Activated CD8-positive, alpha-beta memory T cell treated with anti-CD3 and anti-CD28 coated beads, Interleukin-2, amount 50 U/mL, for 24 hours (primary cell): ENCODE measurements around the gene PBX3.
"Not testable (repeated sequence)": the region's sequence is repeated elsewhere in the genome, so short reads cannot be mapped to it uniquely, and the experiment has no call there.

Source experiments
- DNase-seq: peaks from one replicate; pipeline ENCODE4 v3.0.0-alpha.2; 2020; ENCODE audit errors: extremely low read depth

PBX3 gene

DNA sequence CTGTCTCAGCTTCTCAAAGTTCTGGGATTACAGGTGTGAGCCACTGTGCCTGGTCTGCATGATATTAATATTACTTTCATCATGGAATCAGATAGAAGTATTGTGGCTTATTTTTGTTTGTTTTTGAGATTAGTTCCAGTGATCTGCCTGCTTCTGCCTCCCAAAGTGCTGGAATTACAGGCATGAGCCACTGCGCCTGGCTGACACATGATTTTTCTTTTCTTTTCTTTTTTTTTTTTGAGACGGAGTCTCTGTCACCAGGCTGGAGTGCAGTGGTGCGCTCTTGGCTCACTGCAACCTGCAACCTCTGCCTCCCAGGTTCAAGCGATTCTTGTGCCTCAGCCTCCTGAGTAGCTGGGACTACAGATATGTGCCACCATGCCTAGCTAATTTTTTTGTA is 29.6 kb downstream of the PBX3 start:
- not testable (repeated sequence) for DNase-seq

DNA sequence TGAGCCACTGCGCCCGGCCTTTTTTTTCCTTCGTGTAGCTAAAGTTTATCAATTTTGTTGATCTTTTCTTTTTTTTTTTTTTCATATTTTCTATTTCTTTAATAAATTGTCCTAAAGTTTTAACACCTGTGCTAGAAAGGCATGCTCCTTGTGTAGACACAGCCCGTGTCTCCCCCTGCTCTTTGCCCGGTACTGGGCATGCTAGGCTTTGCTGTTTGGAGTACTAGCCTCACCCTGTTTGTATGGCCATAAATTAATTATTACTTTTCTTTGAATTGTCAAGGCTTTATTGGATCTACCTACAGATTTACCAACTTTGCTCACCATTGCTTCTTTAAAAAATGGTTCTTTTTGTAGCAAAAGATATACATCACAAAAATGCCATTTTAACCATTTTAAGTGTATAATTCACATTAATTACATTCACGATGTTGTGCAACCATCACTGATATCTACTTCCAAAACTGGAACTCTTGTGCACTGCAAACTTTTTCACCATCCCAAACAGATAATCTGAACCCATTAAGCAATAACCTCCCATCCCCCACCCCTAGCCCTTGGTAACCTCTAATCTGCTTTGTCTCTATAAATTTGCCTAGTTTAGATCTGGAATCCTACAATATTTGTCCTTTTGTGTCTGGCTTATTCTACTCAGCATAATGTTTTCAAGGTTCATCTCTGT is 31.5 kb downstream of the PBX3 start:
- not testable (repeated sequence) for DNase-seq

DNA sequence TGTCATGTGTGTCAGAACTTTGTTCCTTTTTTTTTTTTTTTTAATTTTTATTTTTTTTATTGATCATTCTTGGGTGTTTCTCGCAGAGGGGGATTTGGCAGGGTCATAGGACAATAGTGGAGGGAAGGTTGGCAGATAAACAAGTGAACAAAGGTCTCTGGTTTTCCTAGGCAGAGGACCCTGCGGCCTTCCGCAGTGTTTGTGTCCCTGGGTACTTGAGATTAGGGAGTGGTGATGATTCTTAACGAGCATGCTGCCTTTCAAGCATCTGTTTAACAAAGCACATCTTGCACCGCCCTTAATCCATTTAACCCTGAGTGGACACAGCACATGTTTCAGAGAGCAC is 32.0 kb downstream of the PBX3 start:
- DNase-seq = not testable (repeated sequence)

DNA sequence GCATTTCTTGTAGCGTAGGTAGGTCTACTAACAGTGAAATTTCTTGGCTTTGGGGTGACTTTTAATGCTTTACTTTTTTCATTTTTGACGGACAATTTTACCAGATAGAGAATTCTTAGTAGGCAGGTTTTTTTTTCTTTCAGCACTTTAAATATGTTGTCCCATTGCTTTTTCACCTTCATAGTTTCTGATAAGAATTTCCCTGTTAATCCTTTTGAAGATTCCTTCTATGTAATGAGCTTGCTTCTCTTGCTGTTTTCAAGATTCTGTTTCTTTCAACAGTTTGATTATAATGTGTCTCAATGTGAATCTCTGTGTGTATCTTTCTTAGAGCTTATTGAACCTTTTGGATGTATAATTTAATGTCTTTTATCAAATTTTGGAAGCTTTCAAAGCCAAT is 35.5 kb downstream of the PBX3 start:
- DNase-seq = no peak

DNA sequence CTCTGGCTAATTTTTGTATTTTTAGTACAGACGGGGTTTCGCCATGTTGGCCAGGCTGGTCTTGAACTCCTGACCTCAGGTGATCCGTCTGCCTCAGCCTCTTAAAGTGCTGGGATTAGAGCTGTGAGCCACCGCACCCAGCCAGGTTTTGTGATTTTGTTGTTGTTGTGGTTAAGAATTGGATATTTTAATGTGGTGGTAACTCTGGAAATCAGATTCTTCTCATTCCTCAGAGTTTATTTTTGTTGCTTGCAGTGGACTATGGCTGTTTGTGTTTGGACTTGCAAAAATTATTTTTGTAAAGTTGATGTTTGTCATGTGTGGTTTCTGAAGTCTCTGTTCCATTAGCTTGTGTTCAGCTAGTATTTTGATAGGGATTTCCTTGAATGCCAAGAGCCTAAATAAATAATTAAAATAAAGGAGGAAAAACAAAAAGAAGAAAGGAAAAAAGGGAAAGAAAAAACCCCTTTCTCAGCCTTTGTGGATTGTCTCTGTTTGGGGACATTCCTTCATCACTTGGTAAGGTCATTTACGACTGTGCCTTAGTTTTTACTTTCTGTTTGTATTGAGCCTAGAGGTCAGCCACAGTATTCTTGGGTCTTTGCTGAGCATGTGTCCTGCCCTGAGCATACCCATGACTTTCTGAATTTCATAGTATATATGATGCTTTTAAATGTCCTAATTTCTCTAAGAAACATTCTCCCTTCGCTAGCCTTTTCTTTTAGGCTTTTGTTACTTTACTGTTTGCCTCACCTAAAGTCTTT is 37.3 kb downstream of the PBX3 start:
- DNase-seq = no peak

DNA sequence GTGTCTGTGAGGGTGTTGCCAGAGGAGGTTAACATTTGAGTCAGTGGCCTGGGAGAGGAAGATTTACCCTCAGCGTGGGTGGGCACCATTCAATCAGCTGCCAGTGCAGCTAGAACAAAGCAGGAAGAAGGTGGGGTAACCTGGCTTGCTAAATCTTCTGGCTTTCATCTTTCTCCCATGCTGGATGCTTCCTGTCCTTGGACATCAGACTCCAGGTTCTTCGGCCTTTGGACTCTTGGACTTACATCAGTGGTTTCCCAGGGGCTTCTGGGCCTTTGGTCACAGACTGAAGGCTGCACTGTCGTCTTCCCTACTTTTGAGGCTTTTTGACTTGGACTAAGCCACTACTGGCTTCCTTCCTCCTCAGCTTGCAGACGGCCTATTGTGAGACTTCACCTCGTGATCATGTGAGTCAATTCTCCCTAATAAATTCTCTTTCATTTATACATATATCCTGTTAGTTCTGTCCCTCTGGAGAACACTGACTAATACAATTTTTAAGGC is 38.1 kb downstream of the PBX3 start:
- no peak for DNase-seq

DNA sequence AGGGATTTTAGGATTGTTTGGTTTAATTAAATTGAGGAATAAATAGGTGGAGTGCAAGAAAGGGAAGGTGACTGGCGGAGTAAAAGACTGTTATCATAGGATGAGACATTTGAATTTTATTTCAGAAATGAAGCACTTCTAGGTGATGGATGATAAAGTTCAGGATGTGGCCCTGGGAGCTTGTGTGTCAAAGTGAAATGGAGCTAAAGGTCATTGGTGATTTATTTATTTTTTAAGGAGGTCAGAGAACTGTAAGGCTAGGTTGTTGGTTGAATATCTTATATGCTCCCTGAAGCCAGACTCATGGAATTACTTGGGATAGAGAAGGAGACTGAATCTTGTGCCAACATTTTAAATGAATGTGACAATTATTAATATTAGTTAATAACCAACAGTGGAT is 40.5 kb downstream of the PBX3 start:
- DNase-seq = no peak

DNA sequence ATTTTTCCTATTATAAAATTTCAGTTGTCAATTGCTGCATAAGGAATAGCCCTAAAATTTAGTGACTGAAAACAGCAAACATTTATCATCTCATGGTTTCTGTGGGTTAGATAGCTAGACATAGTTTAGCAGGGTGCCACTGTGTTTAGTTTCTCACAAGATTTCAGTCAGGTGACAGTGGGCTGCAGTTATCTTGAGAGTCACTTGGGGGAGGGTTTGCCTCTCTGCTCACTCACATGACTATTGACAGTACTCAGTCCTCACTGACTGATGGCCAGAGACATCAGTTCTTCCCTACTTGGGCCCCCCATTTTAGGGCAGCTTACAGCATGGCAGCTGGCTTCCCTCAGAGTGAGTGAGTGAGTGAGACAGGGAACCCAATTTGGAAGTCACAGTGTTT is 42.0 kb downstream of the PBX3 start:
- no peak for DNase-seq

DNA sequence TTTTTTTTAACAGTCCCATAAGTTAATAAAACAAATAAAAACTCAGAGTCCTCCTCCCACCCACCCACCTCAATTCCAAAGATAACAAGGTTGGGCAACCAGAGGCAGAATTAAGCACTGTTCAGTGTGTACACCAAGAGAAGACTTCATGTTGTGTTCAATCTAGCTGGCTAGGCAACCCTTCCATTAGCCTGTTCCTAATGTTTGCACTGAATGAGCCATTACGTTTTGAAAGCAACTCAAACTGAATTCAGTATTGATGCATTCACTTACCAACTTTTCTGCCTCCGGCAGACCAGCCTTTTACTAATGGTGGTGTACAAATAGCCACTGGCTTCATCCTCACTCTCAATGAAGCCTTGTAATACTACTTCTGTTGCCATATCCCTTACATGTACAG is 47.5 kb downstream of the PBX3 start:
- no peak for DNase-seq

DNA sequence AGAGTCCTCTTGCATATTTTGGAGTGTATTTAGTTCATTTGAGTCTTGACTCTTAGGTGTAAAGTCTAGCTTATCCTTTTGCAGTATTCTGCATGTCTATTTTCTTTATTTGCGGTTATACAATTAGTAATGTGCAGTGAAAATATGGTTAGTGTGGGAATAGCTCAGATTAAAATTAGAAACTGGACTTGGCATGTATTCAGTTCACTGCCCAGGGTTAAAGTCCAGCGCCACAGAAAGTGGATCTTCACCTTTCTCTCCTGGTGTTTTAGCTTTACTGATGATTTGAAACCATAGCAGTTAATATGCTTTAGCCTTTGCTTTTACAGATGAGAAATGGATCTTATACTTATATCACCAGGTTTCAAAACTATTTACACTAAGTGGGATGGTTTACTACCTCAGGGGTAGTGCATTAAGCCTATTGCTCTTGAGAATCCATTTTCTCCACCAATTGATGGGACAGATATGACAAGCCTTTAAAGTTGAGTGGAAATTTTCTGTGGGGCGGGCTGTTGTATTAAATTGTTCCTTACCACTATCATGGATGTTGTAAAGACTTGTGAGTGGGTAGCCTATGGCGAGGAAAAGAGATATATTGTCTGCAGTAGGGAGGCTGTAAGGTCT is 48.9 kb downstream of the PBX3 start:
- no peak for DNase-seq

DNA sequence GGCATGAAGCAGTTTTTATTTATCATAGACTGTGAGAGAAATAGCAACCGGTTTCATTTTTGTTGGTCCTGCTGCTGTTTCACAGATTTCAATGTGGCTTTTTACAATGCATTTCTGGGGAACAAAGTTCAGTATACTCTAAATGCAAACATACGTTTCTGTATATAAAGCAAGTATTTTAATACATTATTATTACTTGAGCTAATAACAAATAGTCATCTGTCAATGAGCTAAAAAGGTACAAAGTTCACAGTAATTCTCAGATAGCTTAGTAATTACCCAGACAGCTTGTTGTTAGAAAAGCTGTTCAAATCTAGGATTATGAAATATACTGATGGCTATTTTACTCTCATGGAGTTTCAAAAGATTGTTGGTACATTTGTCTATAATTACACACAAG is 50.8 kb downstream of the PBX3 start:
- DNase-seq = no peak

DNA sequence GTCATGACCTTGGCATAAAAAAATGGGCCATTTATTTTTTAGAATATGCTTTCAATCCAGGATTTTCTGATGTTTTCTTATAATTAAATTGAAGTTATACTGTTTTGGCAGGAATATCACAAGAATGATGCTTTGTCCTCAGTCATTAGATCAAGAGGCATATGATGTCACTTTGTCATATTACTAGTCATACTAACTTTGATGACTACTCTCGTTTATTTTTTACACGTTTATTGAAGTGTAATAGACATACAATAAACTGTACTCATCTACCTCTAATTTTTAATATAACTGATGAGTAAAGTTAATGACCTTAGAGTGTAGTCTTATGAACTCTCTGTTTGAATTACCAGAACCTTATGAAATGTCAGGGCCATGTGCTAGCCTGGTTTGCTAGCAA is 56.4 kb downstream of the PBX3 start:
- DNase-seq = no peak

DNA sequence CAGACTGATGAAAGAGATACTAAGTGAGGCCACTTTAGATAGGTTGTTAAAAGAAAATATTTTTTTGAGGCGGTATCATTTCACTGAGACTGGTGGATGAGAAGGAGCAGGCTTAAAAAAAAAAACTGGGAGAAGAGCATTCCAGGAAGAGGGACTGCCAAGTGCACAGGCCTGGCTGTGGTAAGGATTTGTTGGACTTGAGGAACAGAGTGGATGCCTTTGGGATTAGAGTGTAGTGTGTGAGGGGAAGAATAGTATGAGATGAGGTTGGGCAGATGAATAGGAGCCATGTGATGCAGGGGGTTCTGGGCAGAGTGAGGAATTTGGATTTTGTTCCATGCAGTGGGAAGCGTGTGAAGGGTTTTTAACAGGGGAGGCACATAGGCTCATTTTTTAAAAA is 57.9 kb downstream of the PBX3 start:
- no peak for DNase-seq

DNA sequence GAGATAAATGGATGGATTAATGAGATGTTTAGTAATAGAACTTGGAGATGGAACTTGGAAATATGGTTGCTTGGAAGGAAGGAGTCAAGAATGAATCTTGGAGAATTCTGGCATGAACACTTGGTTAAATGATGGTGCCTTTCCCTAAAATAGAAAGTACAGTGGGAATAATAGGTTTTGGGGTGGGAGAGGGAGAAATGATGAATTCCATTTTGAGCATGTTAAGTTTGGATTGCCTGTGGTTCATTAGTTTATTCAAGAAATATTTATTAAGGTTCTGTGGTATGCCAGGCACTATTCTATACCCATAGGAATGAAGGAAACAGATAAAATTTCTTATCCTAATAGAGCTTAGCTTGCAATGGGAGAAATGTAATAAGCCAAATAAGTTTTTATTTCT is 58.4 kb downstream of the PBX3 start:
- DNase-seq = no peak

DNA sequence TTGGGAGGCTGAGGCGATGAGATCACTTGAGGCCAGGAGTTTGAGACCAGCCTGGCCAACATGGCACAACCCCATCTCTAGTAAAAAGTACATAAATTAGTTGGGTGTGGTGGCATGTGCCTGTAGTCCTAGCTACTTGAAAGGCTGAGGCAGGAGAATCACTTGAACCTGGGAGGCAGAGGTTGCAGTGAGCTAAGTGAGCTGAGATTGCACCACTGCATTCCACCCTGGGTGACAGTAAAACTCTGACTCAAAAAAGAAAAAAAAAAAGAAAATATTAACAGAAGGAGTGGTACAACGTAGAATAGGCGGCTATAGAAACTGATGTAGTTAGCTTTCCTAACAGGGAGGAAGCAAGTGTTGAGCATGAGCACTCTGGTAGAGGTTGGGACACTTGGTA is 59.9 kb downstream of the PBX3 start:
- DNase-seq = no peak

DNA sequence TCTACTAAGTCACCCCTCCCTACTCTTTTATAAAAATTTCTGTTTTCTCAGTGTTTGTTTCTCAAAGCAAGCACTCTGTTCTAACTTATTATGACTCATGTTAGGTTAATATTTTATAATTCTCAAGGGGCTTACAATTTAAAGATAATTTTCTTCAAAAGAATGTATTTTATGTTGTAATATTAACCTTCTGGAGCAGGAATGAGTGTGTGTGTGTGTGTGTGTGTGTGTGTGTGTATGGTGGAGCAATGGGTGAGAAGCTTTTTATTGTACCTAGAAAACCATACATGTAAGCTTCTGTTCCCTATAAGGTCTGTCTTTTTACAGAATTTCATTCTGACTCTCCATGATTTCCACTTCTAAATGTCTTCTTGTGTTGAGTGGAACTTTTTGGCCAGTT is 63.0 kb downstream of the PBX3 start:
- no peak for DNase-seq

DNA sequence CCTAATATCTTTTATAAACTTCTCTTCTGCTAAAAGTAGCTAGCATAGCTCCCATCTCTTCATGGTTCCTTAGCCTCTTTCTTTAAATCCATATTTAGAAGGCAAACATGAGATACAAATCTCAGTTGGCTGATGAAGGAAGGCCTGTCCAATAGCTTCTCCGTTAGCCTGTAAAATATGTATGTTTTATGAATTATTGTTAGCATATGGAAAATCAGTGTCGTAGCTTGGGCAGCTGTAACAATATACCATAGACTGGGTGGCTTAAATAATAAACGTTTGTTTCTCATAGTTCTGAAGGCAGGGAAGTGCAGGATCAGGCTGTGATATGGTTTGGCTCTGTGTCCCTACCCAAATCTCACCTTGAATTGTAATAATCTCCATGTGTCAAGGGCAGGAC is 63.8 kb downstream of the PBX3 start:
- DNase-seq = no peak

DNA sequence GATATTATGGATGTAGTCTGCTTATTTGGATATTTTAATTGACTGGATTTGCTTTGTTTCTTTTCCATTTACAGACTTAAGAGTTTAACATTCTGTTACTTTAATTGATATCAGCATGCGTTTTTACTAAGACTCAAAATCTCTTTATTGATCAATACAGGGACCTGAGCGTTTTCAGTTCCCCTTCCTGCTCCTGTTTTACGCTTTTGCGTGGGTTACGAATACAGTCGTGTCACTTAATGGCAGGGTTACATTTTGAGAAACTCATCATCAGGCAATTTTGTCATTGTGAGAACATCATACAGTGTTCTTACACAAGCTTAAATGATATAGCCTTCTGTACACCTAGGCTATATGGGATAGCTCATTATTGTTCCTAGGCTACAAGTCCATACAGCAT is 65.2 kb downstream of the PBX3 start:
- no peak for DNase-seq

DNA sequence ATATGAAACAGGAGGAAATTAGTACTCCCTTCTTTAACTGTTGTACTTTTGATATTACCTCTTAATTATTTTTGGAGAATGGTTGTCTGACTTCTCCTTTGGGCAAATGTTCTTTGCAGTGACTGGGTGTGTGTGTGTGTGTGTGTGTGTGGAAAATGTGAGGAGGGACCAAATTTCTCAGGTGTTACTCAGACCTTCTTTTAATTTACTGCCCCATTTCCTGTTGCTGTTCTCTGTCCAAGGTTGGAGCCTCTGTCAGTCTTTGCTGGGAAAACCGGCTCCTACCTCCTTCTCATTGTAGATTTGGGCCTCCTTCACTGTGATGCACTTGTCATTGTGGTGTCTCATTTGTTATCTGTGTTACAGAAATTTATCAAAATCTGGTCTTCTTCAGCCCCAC is 68.4 kb downstream of the PBX3 start:
- DNase-seq = no peak

DNA sequence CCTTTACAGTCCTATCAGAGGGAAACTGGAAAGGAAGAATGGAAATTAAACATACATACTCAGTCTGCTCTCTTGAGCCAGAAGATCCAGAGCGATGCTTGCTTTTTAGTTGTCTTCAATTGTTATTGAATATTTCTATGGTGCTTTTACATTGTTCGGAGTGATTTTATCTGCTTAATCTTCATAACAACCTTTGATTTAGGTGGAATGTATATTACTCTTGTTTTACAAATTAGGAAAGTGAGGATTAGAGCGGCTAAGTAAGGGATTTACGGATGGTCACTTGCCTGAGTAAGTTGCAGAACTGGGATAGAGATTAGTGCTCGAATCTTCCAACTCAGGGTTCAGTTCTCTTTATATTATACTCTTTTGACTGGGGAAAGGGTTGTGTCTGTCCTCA is 69.1 kb downstream of the PBX3 start:
- no peak for DNase-seq

DNA sequence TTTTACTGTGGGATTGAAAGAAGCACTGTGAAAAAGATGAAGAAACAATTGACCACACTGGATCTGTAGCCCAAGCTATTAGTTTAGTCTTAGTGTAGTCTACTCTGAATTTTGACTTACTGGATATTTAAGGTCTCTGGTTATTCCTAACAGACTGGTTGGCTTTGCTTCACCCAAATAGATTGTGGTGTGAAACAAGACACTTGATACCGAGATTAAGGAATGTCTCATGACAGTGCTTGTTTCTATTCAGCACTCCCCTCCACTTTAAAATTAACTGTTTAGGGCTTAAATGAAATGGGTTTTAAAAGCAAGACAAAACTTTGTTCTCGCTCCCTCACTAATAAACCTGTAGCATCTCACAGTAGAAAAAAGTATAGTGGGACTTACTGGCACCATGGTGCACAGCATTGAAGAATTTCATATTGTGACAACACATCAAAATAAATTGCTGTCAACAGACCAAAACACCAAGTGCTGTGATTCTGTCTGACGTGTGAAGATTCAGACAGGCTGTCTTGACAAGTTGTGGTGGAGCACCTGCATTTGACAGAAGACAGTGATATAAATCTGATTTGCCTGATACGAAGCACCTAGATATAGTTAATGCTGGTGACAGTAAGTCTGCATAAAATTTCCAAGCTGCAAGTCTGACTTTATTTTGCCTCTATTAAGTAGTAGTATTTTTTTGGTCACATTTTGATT is 73.1 kb downstream of the PBX3 start:
- DNase-seq = no peak

DNA sequence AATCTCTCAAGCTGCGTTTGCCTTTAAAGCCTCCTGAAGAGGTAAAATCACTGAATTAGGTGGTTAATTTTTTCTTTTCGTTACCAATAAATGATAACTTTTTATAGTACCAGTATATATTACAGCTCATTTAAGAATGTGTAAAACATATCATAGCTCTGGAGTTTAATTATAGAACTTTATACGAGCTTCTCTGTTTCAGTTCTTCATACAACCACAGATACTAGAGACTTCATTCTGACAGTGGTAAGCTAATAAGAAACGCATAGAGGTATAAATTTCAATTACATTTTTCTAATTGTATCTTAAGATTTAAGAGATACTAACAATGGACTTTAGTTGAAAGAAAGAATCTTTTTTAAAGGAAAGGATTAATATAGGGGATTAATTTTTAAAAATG is 73.9 kb downstream of the PBX3 start:
- DNase-seq = no peak

DNA sequence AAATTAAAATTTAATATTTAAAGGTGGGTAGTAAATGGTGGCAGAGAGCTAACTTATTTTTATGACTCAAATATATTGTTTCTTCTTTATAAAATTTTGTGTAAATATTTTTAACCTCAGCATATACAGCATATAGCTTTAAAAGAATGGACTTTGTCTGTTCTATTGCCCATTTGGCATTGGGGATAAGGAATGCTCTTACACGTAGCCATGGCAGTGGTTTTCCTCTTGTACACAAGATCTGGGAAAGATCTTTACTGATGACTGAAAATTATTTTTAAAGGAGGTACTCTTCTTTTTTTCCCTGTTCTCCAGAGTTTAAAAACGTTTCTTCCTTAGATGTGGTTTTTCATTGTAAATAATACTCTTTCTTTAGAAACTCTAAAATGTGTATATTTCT is 75.0 kb downstream of the PBX3 start:
- no peak for DNase-seq
